Measurements from ENCODE around the gene COX4I2. TPM values are rescaled to one million over a fixed set of nuclear protein-coding genes. Genes with fewer than 3 reads are reported as not detected.
A peak's percentile ranks its signal among the peaks of the same experiment; 100 is the strongest.

Gene COX4I2
- total RNA-seq: 1 to 10 TPM in 1 of 3 donors, not detected in 2; 5.3 TPM

- intact Hi-C loops (cut with DNase I; ENCODE audit: low total_unique reads): loop anchor here (1.0 kb wide), 1 partner anchor 25 kb away; no protein-coding TSS in a partner anchor
- no peak for DNase-seq (ENCODE audit: low spot score in 2 of 2)
- peaks cover 0 to 17% of the 10 kb centered on the region in 2 donors for H3K27me3 ChIP-seq
- no peaks in the 10 kb centered on the region for H3K9me3 ChIP-seq
- H3K27ac ChIP-seq: peak within 1 kb of the TSS in 1 of 2 donors; percentile 43
- no peak for TF ChIP-seq POLR2A (IDR thresholded peaks at IDR 0.05)
- no peak for TF ChIP-seq POLR2AphosphoS5 (IDR thresholded peaks at IDR 0.05)
- no peak for TF ChIP-seq CTCF (IDR thresholded peaks at IDR 0.05)
- H3K36me3 ChIP-seq: no peaks in the 10 kb centered on the region
- H3K4me1 ChIP-seq: no peaks in the 10 kb centered on the region
- H3K4me3 ChIP-seq: peak within 1 kb of the TSS; percentile 9 to 52 (median 9)
These were observed at the start of gene COX4I2 for GRCh38 chr20:31637660-31638059. COX4I2 (plus strand) TSS chr20:31637912; CDS start chr20:31639018, 1,106 bp downstream.

DNA sequence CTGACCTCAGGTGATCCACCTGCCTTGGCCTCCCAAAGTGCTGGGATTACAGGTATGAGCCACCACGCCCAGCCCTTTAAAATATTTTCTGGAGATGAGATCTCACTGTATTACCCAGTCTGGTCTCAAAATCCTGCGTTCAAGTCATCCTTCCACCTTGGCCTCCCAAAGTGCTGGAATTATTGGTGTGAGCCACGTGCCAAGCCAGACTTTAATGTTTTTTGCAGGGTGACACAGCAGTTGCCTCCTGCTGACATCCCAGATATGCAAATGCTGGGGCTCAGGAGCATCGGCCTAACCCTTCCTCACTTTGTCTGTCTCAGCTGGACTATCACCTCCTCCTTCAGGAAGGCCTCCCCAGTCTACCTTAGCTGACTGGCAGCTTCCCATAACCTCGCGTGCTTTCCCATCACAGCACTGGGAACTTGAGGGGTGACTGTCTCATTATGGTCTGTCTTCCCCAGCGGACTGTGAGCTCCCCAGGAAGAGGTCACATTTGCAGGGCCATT is 46.9 kb upstream of the COX4I2 start:
- Histone ChIP-seq H3K27me3 (no peaks in the 10 kb centered on the region), H3K4me1 (no peaks in the 10 kb centered on the region), H3K9me3 (no peaks in the 10 kb centered on the region), H3K4me3 (no peak overlapping the region), H3K36me3 (no peaks in the 10 kb centered on the region), H3K27ac (peak overlapping the region in 1 of 2 donors; percentile 43)
- no peak for DNase-seq (ENCODE audit: low spot score in 2 of 2)
- TF ChIP-seq CTCF (IDR thresholded peaks at IDR 0.05): no peak
- TF ChIP-seq POLR2A (IDR thresholded peaks at IDR 0.05): no peak
- TF ChIP-seq POLR2AphosphoS5 (IDR thresholded peaks at IDR 0.05): no peak
- intact Hi-C loops (cut with DNase I; ENCODE audit: low total_unique reads): no loop called here

DNA sequence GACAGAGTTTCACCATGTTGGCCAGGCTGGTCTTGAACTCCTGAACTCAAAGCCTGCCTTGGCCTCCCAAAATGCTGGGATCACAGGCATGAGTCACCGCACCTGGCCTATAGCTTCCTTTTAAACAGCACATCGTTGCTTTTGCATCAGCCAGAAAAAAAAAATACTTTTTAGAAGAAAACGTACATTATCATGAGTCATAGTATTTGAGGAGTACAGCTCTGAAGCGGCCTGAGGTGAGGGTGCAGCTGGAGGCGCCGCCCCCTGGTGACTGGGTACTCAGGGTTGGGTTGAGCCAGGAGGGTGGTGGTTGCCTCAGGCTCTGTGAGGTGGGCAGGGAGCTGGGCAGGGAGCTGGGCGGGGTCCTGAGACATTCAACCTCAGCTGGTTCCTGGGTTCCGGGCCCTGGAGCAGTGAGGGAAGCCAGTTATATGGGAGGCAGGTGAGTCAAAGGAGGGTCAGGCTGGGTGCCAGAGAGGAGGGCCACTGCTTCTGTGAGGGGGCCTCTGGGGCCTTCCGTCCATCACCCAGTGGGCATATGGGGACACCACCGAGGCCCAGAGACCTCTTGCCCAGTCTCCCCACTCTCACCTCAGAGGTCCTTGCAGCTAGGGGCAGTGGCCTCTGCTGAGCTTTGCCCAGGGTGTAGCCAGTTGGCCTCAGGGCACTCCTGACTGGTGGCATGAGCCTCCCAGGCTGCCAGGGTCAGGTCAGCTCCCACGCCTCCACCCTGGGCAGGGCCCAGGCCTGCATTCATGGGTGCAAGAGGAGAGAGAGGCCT is 44.3 kb upstream of the COX4I2 start:
- no peaks in the 10 kb centered on the region for H3K27me3 ChIP-seq
- TF ChIP-seq CTCF (IDR thresholded peaks at IDR 0.05) (no peak), POLR2AphosphoS5 (IDR thresholded peaks at IDR 0.05) (no peak), POLR2A (IDR thresholded peaks at IDR 0.05) (no peak)
- no peak overlapping the region for H3K4me3 ChIP-seq
- DNase-seq (ENCODE audit: low spot score in 2 of 2): peak; percentile 54 to 64
- intact Hi-C loops (cut with DNase I; ENCODE audit: low total_unique reads): no loop called here
- H3K9me3 ChIP-seq: no peaks in the 10 kb centered on the region
- no peaks in the 10 kb centered on the region for H3K4me1 ChIP-seq
- no peaks in the 10 kb centered on the region for H3K36me3 ChIP-seq
- H3K27ac ChIP-seq: peak overlapping the region in 1 of 2 donors; percentile 75

- intact Hi-C loops (cut with DNase I; ENCODE audit: low total_unique reads): no loop called here
- DNase-seq (ENCODE audit: low spot score in 2 of 2): no peak
- Histone ChIP-seq H3K27ac (peak overlapping the region in 1 of 2 donors; percentile 75), H3K9me3 (no peaks in the 10 kb centered on the region), H3K4me1 (no peaks in the 10 kb centered on the region), H3K27me3 (no peaks in the 10 kb centered on the region), H3K4me3 (no peak overlapping the region), H3K36me3 (no peaks in the 10 kb centered on the region)
- TF ChIP-seq POLR2AphosphoS5 (IDR thresholded peaks at IDR 0.05) (no peak), CTCF (IDR thresholded peaks at IDR 0.05) (no peak), POLR2A (IDR thresholded peaks at IDR 0.05) (no peak)
These were observed 43.6 kb upstream of the COX4I2 start for GRCh38 chr20:31594002-31594557.

Measured in breast epithelium (tissue), 4 donors.